SJCRH30 (cell line): ENCODE results near the gene IGDCC3. TPM values are rescaled to one million over a fixed set of nuclear protein-coding genes. Genes with fewer than 3 reads are reported as not detected.
A peak's percentile ranks its signal among the peaks of the same experiment; 100 is the strongest.
"Not testable (repeated sequence)": the region's sequence is repeated elsewhere in the genome, so short reads cannot be mapped to it uniquely, and the experiment has no call there.

Experiments used
- DNase-seq, 2 experiments: peaks; one replicate each; pipeline ENCODE4 v3.0.0-alpha.2; 2015 to 2020
- H3K27ac ChIP-seq: fragments of 250-450 bp; sonication (Bioruptor Pico); 2 replicates; pipeline ENCODE4 v1.5.1; 2020; ENCODE audit warnings: mild to moderate bottlenecking, moderate library complexity
- H3K27me3 ChIP-seq: fragments of 250-450 bp; sonication (Bioruptor Pico); 2 replicates; pipeline ENCODE4 v1.5.1; 2020; ENCODE audit warnings: mild to moderate bottlenecking, moderate library complexity
- H3K36me3 ChIP-seq: fragments of 250-450 bp; sonication (Bioruptor Pico); 2 replicates; pipeline ENCODE4 v1.5.1; 2020; ENCODE audit warnings: mild to moderate bottlenecking, moderate library complexity
- H3K4me1 ChIP-seq: fragments of 250-450 bp; sonication (Bioruptor Pico); 2 replicates; pipeline ENCODE4 v1.5.1; 2020; ENCODE audit warnings: mild to moderate bottlenecking, moderate library complexity
- H3K4me3 ChIP-seq: fragments of 250-450 bp; sonication (Bioruptor Pico); 2 replicates; pipeline ENCODE4 v1.5.1; 2020; ENCODE audit warnings: mild to moderate bottlenecking, moderate library complexity
- H3K9me3 ChIP-seq: fragments of 250-450 bp; sonication (Bioruptor Pico); replicated peaks from 2 replicates; pipeline ENCODE4 v1.5.1; 2020; ENCODE audit warnings: mild to moderate bottlenecking, moderate library complexity
- total RNA-seq: library from RNA; depleted of rRNA; stranded (reverse); fragments of >200 nt; shearing (Covaris generic); gene quantifications from 2 replicates; pipeline ENCODE4 v1.2.3, GENCODE V29; 2014

Gene IGDCC3
- total RNA-seq, 1 experiment from 2014 or later = 8.7 TPM

DNA sequence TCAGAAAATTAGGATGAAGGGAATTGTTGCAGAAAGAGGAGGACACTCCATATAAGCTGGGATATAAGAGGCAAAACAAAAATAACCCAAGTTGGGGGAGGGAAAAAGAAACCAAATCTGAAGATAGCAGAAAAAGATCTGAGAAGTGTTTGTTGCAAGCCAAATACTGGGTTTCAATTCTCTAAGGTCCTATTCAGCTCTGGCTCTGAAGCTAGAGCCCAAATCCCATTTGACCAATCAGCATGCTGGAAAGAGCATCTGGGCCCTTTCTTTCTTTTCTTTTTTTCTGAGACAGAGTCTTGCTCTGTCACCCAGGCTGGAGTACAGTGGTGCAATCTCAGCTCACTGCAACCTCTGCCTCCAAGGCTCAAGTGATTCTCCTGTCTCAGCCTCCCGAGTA, 17.3 kb downstream of the IGDCC3 start:
- no peak overlapping the region for H3K4me3 ChIP-seq
- DNase-seq = no peak
- peaks cover 21% of the 10 kb centered on the region for H3K4me1 ChIP-seq
- no peaks in the 10 kb centered on the region for H3K36me3 ChIP-seq
- no peak overlapping the region for H3K27ac ChIP-seq
- H3K27me3 ChIP-seq = no peaks in the 10 kb centered on the region
- H3K9me3 ChIP-seq = no peaks in the 10 kb centered on the region

DNA sequence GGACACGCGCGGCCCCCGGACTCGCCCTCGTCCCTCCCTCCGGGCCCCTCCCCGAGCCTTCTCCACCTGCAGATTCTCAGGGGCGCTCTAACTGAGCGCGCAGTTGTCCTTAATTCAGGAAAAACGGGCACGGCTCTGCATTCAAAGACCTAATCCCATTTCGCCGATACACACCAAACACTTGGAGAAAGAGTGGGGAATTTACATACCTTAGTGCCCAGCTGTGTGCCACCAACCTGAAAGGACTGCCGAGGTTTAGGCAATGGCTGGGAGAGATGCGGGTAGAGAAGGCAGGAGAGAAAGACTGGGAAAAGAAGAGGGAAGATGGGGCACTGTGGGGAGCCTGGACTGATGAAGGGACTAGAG, 21.8 kb downstream of the IGDCC3 start:
- Histone ChIP-seq H3K36me3 (no peaks in the 10 kb centered on the region), H3K27me3 (no peaks in the 10 kb centered on the region), H3K4me1 (no peaks in the 10 kb centered on the region), H3K9me3 (peaks cover 4% of the 10 kb centered on the region; the same call in 1 of the 2 replicates), H3K27ac (peak overlapping the region; percentile 24; the same call in 1 of the 2 replicates), H3K4me3 (peak overlapping the region; percentile 62)
- no peak for DNase-seq

DNA sequence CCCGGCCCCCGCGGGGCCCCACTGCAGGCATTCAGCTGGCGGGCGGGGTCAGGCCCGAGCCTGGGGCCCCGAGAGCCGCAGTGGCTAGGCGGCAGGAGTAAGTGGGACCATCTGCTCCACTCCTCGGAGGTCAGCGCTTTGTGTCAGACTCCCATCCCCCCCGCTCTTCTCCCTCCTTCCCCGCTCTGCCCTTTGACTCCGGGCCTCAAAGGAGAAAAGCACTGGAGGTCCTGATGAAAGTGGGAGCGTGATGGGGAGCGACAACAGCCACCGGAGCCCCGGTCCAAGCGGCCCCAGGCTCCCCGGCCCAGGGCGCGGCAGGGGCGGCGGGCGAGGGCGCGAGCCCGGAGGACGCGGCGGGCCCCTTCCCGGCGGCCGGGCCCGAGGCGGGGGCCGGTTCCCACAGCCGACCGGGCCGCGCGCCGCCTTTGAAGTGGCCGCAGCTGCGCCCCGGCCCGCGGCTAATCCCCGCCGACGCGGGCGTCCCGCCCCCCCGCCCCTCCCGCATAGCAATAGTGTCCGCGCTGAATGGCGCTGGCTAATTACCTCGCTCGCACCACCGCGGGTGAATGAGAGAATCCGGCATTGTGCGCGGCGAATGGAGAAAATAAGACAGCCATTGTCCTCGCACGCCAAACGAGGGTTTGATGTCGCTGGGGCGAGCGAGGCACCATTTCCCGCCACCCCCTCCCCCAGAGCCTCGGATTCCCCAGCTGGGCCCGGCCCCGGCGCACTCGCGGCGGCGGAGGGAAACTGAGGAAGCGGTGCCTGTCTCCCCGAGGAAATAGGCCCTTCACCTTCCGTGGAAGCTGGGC, 22.4 kb downstream of the IGDCC3 start:
- Histone ChIP-seq H3K4me1 (no peaks in the 10 kb centered on the region), H3K27ac (peak overlapping the region; percentile 51; the same call in 1 of the 2 replicates), H3K27me3 (no peaks in the 10 kb centered on the region), H3K9me3 (peaks cover 4% of the 10 kb centered on the region; the same call in 1 of the 2 replicates), H3K4me3 (peak overlapping the region; percentile 62), H3K36me3 (no peaks in the 10 kb centered on the region)
- peak; percentile 56 to 61 for DNase-seq

DNA sequence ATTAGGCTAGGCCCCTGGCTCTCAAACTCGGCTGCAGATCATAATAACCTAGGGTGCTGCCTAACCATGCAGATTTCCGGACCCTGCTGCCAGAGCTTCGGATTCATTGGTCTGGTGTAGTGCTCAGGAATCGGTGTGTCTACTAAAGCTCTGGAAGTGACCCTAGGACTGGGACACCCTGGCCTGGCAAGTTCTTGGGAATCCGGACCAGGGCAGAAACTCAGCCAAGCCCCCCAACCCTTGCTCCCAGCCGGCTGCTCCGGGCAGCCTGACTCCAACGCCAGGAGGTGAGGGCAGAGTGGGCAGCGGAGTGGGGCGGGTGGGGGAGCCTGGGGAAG, 23.0 kb downstream of the IGDCC3 start:
- H3K27ac ChIP-seq = peak overlapping the region; percentile 51; the same call in 1 of the 2 replicates

DNA sequence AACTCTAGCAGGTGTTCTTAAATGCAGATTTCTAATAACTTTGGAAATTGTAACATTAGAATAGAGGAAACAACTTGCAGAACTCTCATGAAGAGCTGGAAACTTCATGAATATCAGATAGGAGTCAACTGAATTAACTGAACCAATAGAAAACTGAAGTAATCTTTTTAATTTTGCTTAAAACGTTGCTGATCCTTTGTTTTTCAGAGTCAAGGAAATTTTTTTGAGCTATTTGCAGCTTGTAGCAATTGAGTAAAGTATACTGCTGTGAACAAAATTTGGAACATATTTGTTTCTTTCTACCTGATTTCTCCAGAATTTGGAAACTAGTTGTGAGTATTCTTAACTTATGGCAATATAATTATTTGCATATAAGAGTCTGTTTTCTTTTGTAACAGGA, 25.8 kb downstream of the IGDCC3 start:
- not testable (repeated sequence) for H3K27me3 ChIP-seq, H3K9me3 ChIP-seq, H3K36me3 ChIP-seq, H3K4me1 ChIP-seq, H3K4me3 ChIP-seq, H3K27ac ChIP-seq, DNase-seq

More for the DNA sequence above, 23.0 kb downstream of the IGDCC3 start:
- DNase-seq = peak in 1 of 2 experiments; percentile 52
- Histone ChIP-seq H3K9me3 (peaks cover 4% of the 10 kb centered on the region; the same call in 1 of the 2 replicates), H3K4me1 (no peaks in the 10 kb centered on the region), H3K36me3 (no peaks in the 10 kb centered on the region), H3K4me3 (peak overlapping the region; percentile 62), H3K27me3 (no peaks in the 10 kb centered on the region)

DNA sequence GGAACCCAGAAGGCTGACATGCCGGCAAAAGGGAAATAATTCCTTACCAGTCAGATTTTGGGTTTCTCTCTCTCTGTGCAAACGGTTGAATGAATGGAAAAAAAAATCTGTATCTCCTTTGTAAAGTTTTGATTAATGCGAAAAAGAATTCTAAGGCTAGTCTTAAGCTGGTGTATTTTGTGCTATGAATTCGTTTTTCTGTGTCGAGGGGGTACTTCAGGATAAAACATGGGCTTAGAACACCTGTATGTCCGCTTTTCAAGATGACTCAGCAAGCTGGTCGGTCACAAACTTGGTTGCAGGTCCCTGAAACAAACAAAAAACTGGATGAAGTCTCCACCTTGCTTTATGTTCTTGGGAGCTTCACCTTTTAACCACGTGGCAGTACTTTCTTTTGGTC, 28.5 kb downstream of the IGDCC3 start:
- H3K4me1 ChIP-seq = no peaks in the 10 kb centered on the region; the same call in 1 of the 2 replicates
- no peaks in the 10 kb centered on the region for H3K36me3 ChIP-seq
- H3K27ac ChIP-seq = no peak overlapping the region
- no peak overlapping the region for H3K4me3 ChIP-seq
- H3K9me3 ChIP-seq = peaks cover 4% of the 10 kb centered on the region; the same call in 1 of the 2 replicates
- DNase-seq = no peak
- no peaks in the 10 kb centered on the region for H3K27me3 ChIP-seq

DNA sequence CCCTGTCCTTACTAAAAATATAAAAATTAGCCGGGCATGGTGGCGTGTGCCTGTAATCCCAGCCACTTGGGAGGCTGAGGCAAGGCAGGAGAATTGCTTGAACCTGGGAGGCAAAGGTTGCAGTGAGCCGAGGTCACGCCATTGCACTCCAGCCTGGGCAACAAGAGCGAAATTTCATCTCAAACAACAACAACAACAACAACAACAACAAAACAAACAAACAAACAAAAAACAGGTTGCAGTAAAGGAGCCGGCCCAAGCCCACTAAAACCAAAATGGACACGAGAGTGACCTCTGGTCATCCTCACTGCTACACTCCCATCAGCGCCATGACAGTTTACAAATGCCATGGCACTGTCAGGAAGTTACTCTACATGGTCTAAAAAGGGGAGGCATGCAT, 30.0 kb downstream of the IGDCC3 start:
- not testable (repeated sequence) for H3K36me3 ChIP-seq, H3K4me1 ChIP-seq, H3K4me3 ChIP-seq, H3K9me3 ChIP-seq, H3K27me3 ChIP-seq, DNase-seq, H3K27ac ChIP-seq

DNA sequence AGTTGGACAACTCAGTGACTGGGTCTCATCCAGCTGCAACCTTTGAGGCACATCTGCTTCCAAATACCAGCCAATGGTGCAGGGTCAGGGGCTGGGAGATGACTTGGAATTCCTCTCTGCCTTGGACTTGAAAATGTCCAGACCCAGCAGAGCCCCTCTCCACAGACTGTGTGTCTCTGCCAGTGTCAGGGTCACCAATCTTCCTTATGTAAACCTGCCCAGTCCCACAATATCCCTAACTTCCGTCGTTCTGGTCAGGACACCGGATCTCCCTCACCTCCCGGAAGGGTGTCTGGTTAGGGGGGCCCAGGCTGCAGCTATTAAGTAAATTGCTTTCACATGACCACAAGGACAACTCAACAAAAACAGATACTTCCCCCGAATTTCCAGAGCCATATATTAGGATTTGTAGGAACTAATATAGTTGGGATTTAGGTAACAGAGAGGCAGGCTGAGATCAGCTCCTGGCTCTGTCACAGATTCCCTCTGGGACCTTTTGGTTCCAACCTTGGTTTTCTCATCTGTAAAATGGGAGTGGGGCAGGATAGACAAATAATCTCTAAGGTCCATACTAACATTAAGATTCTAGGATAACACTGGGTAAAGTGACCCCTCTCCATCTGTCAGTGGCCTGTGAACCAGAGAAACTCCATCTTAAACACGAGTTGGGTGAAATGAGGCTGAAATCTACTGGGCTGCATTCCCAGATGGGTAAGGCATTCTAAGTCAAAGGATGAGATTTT, 30.8 kb downstream of the IGDCC3 start:
- Histone ChIP-seq H3K4me3 (no peak overlapping the region), H3K36me3 (no peaks in the 10 kb centered on the region), H3K27ac (no peak overlapping the region), H3K9me3 (no peaks in the 10 kb centered on the region; the same call in 1 of the 2 replicates), H3K27me3 (no peaks in the 10 kb centered on the region), H3K4me1 (no peaks in the 10 kb centered on the region; the same call in 1 of the 2 replicates)
- peak in 1 of 2 experiments; percentile 47 for DNase-seq

DNA sequence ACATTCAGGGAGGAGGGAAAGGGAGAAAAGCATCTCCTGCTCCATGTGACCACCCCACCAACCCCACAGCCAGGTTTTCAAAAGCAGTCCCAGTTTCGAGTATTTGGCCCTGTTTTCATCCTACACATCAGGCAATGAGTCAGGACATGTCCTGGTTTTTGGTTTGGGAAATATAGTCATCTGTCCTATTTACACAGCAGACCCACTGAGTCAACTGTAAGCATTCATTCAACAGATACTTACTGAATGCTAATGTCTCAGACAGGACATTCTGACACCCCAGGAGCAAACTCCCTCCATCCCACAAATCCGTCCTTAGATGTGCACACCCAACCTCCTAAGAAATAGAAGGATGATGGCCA, 32.9 kb downstream of the IGDCC3 start:
- no peaks in the 10 kb centered on the region for H3K27me3 ChIP-seq
- no peak overlapping the region for H3K27ac ChIP-seq
- H3K36me3 ChIP-seq = no peaks in the 10 kb centered on the region
- no peaks in the 10 kb centered on the region; the same call in 1 of the 2 replicates for H3K4me1 ChIP-seq
- no peaks in the 10 kb centered on the region for H3K9me3 ChIP-seq
- no peak for DNase-seq
- H3K4me3 ChIP-seq = no peak overlapping the region

DNA sequence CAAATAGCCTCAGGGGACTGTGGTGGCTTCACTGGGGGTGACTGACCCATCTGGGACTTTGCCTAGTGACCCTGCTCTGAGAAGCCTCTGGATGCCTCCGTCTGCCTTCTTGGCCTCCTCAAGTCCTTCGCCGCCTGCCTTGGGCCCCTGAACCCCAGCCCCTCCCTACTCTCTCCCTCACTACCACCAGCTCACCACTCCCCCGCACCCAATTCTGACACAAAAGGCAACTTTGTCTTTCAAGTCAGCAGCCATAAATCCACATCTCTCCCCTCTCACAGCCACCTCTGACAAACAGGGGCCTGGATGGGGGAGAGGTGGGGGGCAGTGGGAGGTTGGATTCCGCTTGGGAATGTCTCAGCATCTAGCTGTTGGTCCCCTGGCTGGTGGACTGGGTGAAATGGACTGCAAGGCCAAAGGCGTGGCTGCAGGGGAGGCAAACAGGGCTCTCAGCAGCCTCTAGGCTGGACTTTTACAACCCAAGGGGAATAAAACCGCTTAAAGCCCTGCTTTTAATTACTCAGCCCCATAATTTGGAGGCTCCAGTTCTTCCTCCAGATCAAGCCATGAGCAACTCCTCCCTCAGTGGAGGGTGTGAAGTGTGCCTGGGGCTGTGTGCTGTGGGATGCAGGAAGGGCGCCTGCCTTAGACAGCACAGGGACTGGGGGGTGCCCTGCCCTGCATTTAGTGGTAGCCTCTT, 33.4 kb downstream of the IGDCC3 start:
- Histone ChIP-seq H3K36me3 (no peaks in the 10 kb centered on the region), H3K27me3 (no peaks in the 10 kb centered on the region), H3K9me3 (no peaks in the 10 kb centered on the region), H3K27ac (no peak overlapping the region), H3K4me1 (no peaks in the 10 kb centered on the region; the same call in 1 of the 2 replicates), H3K4me3 (no peak overlapping the region)
- DNase-seq = no peak

DNA sequence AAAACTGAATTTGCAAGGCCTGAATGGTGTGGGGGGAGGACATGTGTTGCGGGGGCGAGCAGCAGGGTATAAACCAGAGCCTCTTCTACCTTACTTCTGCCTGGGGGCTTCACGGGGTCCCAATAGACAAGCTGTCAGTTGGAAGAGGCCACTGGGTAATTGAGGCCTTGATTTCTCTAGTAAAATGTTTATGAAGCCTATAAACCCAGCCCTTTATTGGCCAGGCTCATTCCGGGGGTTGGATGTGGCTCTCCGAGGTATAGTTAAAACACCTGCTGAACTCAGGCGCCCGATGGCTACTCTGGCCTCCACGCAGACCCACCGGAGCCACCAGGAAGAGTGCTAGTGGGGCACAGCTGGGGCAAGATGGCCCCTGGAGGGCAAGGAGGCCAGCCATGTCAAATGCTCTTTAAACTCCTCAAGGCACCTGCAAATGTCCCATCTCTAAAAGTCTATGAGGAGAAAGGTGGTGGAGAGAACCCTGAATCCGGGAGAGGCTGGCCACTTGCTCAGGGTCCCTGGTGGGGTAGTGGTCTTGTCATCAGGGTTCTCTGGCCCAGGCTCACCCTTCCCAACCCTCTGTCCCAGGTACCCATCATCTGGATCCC, 34.3 kb downstream of the IGDCC3 start:
- no peak for DNase-seq
- Histone ChIP-seq H3K4me3 (no peak overlapping the region), H3K27ac (no peak overlapping the region), H3K4me1 (no peaks in the 10 kb centered on the region; the same call in 1 of the 2 replicates), H3K9me3 (no peaks in the 10 kb centered on the region), H3K27me3 (no peaks in the 10 kb centered on the region), H3K36me3 (no peaks in the 10 kb centered on the region)

DNA sequence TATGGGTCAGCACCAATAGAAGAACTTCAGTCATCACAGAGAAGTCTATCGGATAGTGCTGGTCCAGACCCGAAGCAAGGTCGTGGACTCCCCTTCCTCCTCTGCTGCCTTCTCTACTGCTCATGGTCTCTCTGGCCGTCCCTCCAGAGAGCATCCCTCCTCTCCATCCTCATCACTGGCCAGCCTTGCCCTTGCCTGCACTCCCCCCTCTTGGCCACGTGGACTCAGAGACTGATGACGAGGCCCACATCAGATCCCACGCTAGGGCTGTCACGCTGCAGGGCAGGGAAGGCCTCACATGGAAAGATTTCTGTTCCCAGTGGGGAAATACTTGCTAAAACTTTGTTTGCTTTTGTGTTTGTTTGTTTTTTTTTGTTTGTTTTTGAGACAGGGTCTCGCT, 35.3 kb downstream of the IGDCC3 start:
- H3K27me3 ChIP-seq = no peaks in the 10 kb centered on the region
- H3K36me3 ChIP-seq = no peaks in the 10 kb centered on the region
- no peak for DNase-seq
- H3K4me3 ChIP-seq = no peak overlapping the region
- no peaks in the 10 kb centered on the region for H3K9me3 ChIP-seq
- peaks cover 3% of the 10 kb centered on the region; the same call in 1 of the 2 replicates for H3K4me1 ChIP-seq
- H3K27ac ChIP-seq = no peak overlapping the region

DNA sequence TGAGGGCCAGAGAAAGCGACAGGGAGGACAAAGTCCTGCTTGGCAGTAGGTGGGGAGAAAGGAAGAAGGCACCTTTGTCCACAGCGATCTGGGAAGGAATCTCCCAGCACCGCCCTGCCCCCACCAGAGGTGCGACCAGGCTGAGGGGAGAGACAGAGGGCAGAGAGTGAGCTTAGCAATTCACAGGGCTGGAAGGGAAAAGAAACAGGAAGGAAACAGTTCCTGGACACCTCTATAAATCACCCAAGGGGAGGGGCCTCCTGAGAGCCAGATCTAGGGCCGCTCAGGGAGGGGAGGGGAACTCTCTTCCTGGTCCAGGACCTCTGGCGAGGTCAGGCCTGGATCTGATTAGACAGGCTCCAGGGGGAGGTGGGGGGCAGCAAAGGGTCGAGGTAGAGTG, 37.9 kb downstream of the IGDCC3 start:
- Histone ChIP-seq H3K27me3 (no peaks in the 10 kb centered on the region), H3K4me1 (peaks cover 5% of the 10 kb centered on the region; the same call in 1 of the 2 replicates)
- no peak for DNase-seq

DNA sequence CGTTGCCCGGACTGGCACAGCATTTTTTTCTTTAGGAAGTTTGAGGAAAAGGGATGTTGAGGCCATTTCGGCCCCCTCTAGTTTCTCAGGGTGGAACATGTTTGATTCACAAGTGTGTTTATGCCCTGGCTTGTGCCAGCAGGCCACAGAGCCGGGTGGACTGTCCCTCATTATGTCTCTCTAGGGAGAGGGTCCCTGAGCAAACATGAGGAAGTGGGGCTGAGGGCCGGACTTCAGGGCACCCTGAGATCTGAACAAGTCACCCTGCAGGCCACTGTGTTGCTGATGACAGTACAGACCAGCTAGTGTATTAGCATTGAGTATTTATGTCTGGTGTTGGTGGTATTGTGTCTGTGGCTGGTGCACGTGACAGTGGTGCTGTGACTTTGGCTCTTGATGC, 38.4 kb downstream of the IGDCC3 start:
- H3K27ac ChIP-seq = no peak overlapping the region
- peaks cover 5% of the 10 kb centered on the region; the same call in 1 of the 2 replicates for H3K4me1 ChIP-seq
- no peak for DNase-seq
- no peaks in the 10 kb centered on the region for H3K36me3 ChIP-seq
- H3K9me3 ChIP-seq = no peaks in the 10 kb centered on the region
- no peak overlapping the region for H3K4me3 ChIP-seq
- no peaks in the 10 kb centered on the region for H3K27me3 ChIP-seq

More for the DNA sequence above, 37.9 kb downstream of the IGDCC3 start:
- Histone ChIP-seq H3K4me3 (no peak overlapping the region), H3K27ac (no peak overlapping the region), H3K9me3 (no peaks in the 10 kb centered on the region), H3K36me3 (no peaks in the 10 kb centered on the region)
